ENCODE data around the gene STMND1. TPM values are rescaled to one million over a fixed set of nuclear protein-coding genes. Genes with fewer than 3 reads are reported as not detected.

The STMND1 gene
- total and polyA plus RNA-seq, 2 experiments from 2014 or later, result 0.80 TPM; not detected in 1

- H3K4me3 ChIP-seq, result no peak overlapping the region
- H3K27ac ChIP-seq (ENCODE audit: low read depth), result no peak overlapping the region
- 0 out of 2 replicates have a peak, but pooled peaks cover 5% of the 10 kb centered on the region for H3F3A ChIP-seq (replicated peaks; ENCODE audit: low read depth)
- Mint-ChIP-seq H3K9me3 (no peaks in the 10 kb centered on the region), H3K27me3 (ENCODE audit: insufficient read depth, low read depth, poor library complexity) (peaks cover 27% of the 10 kb centered on the region), H3K36me3 (ENCODE audit: low read depth) (no peaks in the 10 kb centered on the region), H3K4me1 (peaks cover 21% of the 10 kb centered on the region), H3K4me3 (no peak overlapping the region), H3K27ac (no peak overlapping the region)
- ATAC-seq, result no peak
- H4K20me1 ChIP-seq (replicated peaks; ENCODE audit: insufficient read depth), result no peaks in the 10 kb centered on the region
- peaks cover 5% of the 10 kb centered on the region; the same call in 1 of the 2 replicates for H3K4me1 ChIP-seq (ENCODE audit: insufficient read depth)
- no peaks in the 10 kb centered on the region for H3K36me3 ChIP-seq (ENCODE audit: insufficient read depth)
- no peak overlapping the region for H3K4me2 ChIP-seq
- TF ChIP-seq, protein P1, sequence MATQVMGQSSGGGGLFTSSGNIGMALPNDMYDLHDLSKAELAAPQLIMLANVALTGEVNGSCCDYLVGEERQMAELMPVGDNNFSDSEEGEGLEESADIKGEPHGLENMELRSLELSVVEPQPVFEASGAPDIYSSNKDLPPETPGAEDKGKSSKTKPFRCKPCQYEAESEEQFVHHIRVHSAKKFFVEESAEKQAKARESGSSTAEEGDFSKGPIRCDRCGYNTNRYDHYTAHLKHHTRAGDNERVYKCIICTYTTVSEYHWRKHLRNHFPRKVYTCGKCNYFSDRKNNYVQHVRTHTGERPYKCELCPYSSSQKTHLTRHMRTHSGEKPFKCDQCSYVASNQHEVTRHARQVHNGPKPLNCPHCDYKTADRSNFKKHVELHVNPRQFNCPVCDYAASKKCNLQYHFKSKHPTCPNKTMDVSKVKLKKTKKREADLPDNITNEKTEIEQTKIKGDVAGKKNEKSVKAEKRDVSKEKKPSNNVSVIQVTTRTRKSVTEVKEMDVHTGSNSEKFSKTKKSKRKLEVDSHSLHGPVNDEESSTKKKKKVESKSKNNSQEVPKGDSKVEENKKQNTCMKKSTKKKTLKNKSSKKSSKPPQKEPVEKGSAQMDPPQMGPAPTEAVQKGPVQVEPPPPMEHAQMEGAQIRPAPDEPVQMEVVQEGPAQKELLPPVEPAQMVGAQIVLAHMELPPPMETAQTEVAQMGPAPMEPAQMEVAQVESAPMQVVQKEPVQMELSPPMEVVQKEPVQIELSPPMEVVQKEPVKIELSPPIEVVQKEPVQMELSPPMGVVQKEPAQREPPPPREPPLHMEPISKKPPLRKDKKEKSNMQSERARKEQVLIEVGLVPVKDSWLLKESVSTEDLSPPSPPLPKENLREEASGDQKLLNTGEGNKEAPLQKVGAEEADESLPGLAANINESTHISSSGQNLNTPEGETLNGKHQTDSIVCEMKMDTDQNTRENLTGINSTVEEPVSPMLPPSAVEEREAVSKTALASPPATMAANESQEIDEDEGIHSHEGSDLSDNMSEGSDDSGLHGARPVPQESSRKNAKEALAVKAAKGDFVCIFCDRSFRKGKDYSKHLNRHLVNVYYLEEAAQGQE (IDR thresholded peaks at IDR 0.05; ENCODE audit: unreplicated experiment), result no peak
- no peak for TF ChIP-seq JUNB (IDR thresholded peaks at IDR 0.05; ENCODE audit: unreplicated experiment)
- TF ChIP-seq EZH2phosphoT487 (IDR thresholded peaks at IDR 0.05; ENCODE audit: unreplicated experiment), result no peak
- TF ChIP-seq, protein P2, sequence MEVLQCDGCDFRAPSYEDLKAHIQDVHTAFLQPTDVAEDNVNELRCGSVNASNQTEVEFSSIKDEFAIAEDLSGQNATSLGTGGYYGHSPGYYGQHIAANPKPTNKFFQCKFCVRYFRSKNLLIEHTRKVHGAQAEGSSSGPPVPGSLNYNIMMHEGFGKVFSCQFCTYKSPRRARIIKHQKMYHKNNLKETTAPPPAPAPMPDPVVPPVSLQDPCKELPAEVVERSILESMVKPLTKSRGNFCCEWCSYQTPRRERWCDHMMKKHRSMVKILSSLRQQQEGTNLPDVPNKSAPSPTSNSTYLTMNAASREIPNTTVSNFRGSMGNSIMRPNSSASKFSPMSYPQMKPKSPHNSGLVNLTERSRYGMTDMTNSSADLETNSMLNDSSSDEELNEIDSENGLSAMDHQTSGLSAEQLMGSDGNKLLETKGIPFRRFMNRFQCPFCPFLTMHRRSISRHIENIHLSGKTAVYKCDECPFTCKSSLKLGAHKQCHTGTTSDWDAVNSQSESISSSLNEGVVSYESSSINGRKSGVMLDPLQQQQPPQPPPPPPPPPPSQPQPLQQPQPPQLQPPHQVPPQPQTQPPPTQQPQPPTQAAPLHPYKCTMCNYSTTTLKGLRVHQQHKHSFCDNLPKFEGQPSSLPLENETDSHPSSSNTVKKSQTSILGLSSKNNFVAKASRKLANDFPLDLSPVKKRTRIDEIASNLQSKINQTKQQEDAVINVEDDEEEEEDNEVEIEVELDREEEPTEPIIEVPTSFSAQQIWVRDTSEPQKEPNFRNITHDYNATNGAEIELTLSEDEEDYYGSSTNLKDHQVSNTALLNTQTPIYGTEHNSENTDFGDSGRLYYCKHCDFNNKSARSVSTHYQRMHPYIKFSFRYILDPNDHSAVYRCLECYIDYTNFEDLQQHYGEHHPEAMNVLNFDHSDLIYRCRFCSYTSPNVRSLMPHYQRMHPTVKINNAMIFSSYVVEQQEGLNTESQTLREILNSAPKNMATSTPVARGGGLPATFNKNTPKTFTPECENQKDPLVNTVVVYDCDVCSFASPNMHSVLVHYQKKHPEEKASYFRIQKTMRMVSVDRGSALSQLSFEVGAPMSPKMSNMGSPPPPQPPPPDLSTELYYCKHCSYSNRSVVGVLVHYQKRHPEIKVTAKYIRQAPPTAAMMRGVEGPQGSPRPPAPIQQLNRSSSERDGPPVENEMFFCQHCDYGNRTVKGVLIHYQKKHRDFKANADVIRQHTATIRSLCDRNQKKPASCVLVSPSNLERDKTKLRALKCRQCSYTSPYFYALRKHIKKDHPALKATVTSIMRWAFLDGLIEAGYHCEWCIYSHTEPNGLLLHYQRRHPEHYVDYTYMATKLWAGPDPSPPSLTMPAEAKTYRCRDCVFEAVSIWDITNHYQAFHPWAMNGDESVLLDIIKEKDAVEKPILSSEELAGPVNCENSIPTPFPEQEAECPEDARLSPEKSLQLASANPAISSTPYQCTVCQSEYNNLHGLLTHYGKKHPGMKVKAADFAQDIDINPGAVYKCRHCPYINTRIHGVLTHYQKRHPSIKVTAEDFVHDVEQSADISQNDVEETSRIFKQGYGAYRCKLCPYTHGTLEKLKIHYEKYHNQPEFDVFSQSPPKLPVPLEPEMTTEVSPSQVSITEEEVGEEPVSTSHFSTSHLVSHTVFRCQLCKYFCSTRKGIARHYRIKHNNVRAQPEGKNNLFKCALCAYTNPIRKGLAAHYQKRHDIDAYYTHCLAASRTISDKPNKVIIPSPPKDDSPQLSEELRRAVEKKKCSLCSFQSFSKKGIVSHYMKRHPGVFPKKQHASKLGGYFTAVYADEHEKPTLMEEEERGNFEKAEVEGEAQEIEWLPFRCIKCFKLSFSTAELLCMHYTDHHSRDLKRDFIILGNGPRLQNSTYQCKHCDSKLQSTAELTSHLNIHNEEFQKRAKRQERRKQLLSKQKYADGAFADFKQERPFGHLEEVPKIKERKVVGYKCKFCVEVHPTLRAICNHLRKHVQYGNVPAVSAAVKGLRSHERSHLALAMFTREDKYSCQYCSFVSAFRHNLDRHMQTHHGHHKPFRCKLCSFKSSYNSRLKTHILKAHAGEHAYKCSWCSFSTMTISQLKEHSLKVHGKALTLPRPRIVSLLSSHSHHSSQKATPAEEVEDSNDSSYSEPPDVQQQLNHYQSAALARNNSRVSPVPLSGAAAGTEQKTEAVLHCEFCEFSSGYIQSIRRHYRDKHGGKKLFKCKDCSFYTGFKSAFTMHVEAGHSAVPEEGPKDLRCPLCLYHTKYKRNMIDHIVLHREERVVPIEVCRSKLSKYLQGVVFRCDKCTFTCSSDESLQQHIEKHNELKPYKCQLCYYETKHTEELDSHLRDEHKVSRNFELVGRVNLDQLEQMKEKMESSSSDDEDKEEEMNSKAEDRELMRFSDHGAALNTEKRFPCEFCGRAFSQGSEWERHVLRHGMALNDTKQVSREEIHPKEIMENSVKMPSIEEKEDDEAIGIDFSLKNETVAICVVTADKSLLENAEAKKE (CRISPR knock-in tag; IDR thresholded peaks at IDR 0.05), result no peak
- no peak for TF ChIP-seq ZNF114 (CRISPR knock-in tag; IDR thresholded peaks at IDR 0.05)
- TF ChIP-seq NANOG (IDR thresholded peaks at IDR 0.05; ENCODE audit: borderline replicate concordance), result no peak
- TF ChIP-seq STAT1 (IDR thresholded peaks at IDR 0.05; ENCODE audit: unreplicated experiment), result no peak
- no peak for TF ChIP-seq EZH2 (IDR thresholded peaks at IDR 0.05; ENCODE audit: low read depth, unreplicated experiment)
- TF ChIP-seq ZNF331 (CRISPR knock-in tag; IDR thresholded peaks at IDR 0.05; ENCODE audit: low read depth), result no peak
- no peak for TF ChIP-seq ETS1 (IDR thresholded peaks at IDR 0.05)
- TF ChIP-seq POLR2AphosphoS5 (IDR thresholded peaks at IDR 0.05; ENCODE audit: low read depth), result no peak
- TF ChIP-seq, protein P3, sequence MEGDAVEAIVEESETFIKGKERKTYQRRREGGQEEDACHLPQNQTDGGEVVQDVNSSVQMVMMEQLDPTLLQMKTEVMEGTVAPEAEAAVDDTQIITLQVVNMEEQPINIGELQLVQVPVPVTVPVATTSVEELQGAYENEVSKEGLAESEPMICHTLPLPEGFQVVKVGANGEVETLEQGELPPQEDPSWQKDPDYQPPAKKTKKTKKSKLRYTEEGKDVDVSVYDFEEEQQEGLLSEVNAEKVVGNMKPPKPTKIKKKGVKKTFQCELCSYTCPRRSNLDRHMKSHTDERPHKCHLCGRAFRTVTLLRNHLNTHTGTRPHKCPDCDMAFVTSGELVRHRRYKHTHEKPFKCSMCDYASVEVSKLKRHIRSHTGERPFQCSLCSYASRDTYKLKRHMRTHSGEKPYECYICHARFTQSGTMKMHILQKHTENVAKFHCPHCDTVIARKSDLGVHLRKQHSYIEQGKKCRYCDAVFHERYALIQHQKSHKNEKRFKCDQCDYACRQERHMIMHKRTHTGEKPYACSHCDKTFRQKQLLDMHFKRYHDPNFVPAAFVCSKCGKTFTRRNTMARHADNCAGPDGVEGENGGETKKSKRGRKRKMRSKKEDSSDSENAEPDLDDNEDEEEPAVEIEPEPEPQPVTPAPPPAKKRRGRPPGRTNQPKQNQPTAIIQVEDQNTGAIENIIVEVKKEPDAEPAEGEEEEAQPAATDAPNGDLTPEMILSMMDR (conservative IDR thresholded peaks at IDR 0.05; ENCODE audit: low read depth in 2 of 2), result no peak
- no peak for TF ChIP-seq CREB1 (CRISPR knock-in tag; IDR thresholded peaks at IDR 0.05; ENCODE audit: low read depth)
- no peak for DNase-seq (ENCODE audit: low spot score)
- H3K27me3 ChIP-seq (ENCODE audit: insufficient read depth), result peaks cover 35% of the 10 kb centered on the region
- H2AFZ ChIP-seq, result no peak overlapping the region
- H3K79me2 ChIP-seq (replicated peaks; ENCODE audit: insufficient read depth), result no peaks in the 10 kb centered on the region
- H3K9me2 ChIP-seq (ENCODE audit: insufficient read depth), result no peaks in the 10 kb centered on the region
Observed at GRCh38 chr6:17099401-17100059, 2.3 kb upstream of the STMND1 start.

Measured in GM23338 (cell line).